HG03378 (cell line): ENCODE data around the gene ROR2.

Source experiments
- ATAC-seq: cut with Tn5 transposase; IDR thresholded peaks from one replicate; pipeline ENCODE4 v1.9.1; 2021; ENCODE audit warnings: mild to moderate bottlenecking, moderate library complexity; ENCODE audit not compliant: unreplicated experiment

ROR2 gene

GRCh38 chr9:91726406-91727100 is 223.5 kb downstream of the ROR2 start:
- ATAC-seq = no peak

DNA sequence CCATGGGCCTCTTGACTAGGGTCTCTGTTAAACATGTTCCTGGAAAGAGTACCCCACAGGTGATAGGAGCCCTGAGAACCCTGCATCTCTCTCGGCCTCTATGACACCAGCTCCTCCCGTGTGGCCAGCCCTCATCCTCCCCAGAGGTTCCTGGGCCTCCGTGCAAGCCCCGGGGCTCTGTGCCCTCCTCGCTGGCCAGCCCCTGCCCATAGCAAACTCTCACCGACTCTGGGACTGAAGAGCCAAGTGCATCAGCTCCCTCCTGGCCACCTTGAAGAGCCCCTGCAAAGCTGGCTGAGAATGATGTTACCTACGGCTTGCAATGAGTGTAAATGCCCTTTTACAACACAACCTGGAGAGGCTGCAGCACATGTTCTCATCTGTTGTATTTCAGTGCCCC is 224.4 kb downstream of the ROR2 start:
- no peak for ATAC-seq

- ATAC-seq = no peak
Measured at GRCh38 chr9:91724609-91725505, 225.2 kb downstream of the ROR2 start.

DNA sequence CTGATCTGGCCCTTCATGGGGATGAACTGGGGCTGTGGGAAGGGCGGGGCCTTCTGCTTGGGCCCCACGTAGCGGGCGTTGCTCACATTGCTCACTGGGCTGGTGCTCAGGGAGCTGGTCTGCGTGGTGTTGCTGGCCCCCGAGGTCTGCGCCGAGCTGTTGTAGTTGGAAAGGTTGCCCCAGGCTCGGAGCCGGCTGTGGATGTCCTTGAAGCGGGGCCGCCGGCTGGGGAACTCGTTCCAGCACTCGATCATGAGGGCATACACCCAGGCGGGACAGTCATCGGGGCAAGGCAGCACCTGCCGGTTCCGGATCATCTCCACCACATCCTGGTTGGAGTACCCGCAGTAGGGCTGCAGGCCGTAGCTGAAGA is 226.0 kb downstream of the ROR2 start:
- no peak for ATAC-seq

- ATAC-seq = no peak
Measured at GRCh38 chr9:91723420-91724067, 226.5 kb downstream of the ROR2 start.

DNA sequence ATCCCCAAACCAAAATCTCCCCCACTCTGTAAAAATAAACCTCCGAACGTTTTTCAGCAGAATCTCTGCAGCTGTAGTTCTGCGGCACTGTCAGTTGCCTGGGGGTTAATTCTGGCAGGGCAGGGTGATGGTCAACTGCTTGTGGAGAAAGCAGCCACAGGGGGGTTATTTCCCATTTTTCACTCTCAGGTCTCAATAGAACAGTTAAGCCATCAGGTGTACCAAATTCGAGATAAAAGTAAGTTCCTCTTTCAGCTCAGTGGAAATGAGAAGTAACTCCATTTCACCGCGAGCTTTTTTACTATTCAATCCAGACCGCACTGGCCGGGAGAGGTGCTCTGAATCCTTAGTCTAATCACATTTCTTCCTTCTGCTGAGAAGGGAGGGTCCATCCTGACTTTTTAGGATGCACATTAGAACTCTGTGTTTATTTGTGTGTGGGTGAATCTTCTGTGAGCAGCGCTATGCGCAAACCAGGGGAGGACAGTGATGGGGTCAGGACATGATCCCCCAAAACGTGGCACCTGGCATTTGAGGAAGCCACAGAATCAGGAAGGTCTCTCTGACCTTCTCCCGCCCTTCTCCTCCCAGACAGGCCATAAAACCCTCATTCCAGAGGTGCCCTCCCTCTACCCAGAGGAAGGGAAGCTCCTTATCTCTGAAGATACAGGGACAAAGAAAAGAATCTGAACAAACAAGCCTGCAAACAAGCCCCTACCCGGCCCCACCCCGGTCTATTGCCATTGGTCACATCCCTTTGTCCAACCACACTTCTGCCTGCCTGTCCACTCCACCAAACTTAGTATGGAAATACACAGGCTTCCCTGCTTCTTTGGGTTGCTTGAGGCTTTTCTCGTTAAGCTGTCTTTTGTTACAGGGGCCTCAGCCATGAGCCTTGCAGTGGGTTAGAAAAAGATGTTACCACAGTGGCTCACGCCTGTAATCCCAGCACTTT is 229.0 kb downstream of the ROR2 start:
- peak; percentile 69 for ATAC-seq

DNA sequence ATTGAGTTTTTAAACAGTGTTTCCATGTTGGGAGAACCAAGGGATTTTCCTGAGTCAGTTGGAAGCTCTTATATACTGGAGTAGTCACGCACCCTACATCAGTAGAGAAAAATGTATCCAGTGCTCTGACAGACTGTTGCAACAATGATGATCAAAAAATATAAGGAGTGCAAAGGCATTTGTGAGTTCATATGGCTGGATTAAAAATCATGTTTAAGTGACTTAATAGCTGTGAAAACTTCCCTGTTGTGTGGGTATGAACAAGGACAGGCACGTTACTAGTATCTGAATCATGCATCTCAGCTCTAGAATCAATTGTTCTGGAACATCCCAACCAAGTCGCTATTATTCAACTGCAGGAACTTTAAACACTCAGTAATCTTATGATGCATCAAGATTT is 229.7 kb downstream of the ROR2 start:
- ATAC-seq = no peak

GRCh38 chr9:91718071-91718470 is 232.0 kb downstream of the ROR2 start:
- no peak for ATAC-seq

DNA sequence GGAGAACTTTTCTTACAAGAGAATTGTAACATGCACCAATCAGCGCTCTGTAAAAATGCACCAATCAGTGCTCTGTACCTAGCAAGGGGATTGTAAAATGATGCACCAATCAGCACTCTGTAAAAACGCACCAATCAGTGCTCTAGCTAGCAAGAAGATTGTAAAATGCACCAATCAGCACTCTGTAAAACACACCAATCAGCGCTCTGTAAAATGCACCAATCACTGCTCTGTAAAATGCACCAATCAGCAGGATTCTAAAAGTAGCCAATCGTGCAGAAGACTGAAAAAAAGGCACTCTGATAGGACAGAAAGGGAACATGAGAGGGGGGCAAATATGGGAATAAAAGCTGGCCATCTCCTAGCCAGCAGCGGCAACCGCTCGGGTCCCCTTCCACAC is 233.2 kb downstream of the ROR2 start:
- ATAC-seq = no peak

DNA sequence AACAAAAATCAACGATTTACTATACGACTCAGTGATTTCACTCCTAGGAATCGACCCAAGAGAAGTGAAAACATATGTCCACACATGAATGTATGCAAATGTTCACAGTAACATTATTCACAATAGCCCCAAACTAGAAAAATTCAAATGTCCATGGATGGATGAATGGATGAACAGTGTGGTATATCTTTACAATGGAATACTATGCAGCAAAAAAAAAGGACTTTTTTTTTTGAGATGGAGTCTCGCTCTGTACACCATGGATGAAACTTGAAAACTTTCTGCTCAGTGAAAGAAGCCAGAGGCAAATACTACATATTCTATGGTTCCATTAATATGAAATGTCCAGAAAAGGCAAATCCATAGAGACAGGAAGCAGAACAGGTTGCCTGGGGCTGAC is 233.8 kb downstream of the ROR2 start:
- ATAC-seq = no peak

GRCh38 chr9:91714874-91715615 is 235.0 kb downstream of the ROR2 start:
- ATAC-seq = no peak

- ATAC-seq = no peak
Measured at GRCh38 chr9:91714020-91714806, 235.8 kb downstream of the ROR2 start.

DNA sequence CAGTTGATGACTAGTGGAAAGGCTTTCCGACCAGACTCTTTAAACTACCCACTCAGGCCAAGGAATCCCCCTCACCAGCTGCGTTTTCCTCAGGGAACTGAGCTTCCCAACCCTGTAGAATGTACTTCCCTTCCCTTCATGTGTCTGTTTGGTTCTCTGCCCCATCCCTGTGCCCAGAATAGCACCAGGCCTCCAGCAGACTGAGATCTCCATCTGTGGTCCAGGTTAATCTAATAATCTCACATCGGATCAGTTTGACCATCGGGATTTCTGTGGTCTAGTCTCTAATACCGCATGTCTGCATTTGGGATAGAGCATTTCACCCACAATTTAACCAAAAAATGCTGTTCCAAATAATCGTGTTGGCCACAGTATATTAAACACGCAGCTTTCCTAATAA is 237.2 kb downstream of the ROR2 start:
- ATAC-seq = no peak

DNA sequence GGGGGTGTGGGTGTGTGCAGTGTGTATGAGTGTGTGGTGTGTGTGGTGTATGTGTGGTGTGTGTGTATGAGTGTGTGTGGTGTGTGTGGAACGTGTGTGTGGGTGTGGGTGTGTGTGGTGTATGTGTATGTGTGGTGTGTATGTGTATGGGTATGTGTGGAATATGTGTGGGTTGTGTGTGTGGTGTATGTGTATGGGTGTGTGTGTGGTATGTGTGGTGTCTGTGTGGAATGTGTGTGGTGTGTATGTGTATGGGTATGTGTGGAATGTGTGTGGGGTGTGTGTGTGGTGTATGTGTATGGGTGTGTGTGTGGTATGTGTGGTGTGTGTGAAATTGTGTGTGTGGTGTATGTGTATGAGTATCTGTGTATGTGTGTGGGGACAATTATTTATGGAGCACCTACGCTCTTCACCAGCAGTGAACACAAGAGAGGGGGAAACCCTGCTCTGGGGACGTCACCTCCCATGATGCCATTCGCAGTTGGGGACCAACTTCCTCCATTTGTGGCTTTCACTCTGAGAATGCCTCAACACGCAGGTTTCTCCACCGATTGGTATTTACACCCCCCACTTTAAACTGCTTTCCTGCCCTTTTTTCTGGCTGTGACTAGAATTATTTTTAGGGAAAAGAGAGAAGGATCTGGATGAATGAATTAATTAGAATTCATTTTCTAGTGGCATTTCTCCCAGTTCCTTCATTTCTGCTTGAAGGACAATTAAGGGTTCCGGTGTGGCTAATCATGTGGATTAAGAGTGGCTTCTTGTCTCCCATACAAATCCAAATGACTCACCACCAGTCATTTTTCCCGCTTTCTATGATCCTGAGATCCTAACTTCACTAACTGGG is 238.1 kb downstream of the ROR2 start:
- peak; percentile 90 for ATAC-seq

DNA sequence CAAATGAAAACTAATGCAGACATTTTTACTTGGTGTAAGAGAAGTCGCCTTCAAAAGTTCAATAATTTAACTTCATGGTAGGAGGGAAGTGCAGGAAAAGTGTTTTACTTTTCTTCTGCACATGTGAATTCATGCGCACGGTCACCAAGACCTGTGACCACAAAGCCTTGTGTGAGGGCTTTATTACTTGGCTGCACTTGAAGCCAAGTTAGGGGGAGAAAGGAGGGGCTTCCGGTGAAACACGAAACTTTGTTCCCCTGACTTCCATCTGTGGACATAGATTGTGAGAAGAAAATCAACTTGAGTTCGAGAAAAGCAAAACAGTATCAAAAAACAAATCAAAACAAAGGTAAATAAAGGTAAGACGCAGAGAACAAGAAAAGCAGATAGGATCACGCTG is 239.9 kb downstream of the ROR2 start:
- no peak for ATAC-seq

DNA sequence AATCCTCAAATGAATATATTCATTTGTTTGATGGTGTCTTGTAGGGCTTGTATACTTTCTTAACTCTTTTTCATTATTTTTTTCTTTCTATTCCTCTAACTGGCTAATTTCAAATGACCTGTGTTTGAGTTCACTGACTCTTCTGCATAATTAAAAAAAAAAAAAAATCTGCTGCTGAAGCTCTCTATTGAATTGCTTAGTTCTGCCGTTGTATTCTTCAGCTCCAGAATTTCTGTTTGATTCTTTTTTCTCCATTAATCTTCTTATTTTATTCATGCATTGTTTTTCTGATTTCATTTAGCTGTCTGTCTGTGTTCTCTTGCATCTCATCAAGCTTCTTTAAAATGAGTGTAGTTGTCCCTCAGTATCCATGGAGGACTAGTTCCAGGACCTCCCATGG is 244.6 kb downstream of the ROR2 start:
- no peak for ATAC-seq

GRCh38 chr9:91700475-91700874 is 249.6 kb downstream of the ROR2 start:
- ATAC-seq = no peak

- no peak for ATAC-seq
Measured at GRCh38 chr9:91698266-91698665, 251.8 kb downstream of the ROR2 start.
